ENCODE data around the gene SLC7A7.

The SLC7A7 gene

GRCh38 chr14:22842211-22843122, 27.2 kb upstream of the SLC7A7 start:
- no peak for TF ChIP-seq CTCF (IDR thresholded peaks at IDR 0.05; ENCODE audit: low read depth, low read length, missing control alignments)
- no peak overlapping the region for H3K4me3 ChIP-seq (ENCODE audit: low read depth, low read length)
- DNase-seq (ENCODE audit: low read depth) = no peak

- no peak overlapping the region for H3K4me3 ChIP-seq (ENCODE audit: low read depth, low read length)
- no peak for TF ChIP-seq CTCF (IDR thresholded peaks at IDR 0.05; ENCODE audit: low read depth, low read length, missing control alignments)
- DNase-seq (ENCODE audit: low read depth) = no peak
Measured at GRCh38 chr14:22841769-22842168, 26.5 kb upstream of the SLC7A7 start.

GRCh38 chr14:22841311-22841710, 26.1 kb upstream of the SLC7A7 start:
- no peak for TF ChIP-seq CTCF (IDR thresholded peaks at IDR 0.05; ENCODE audit: low read depth, low read length, missing control alignments)
- no peak overlapping the region for H3K4me3 ChIP-seq (ENCODE audit: low read depth, low read length)
- no peak for DNase-seq (ENCODE audit: low read depth)

- no peak for TF ChIP-seq CTCF (IDR thresholded peaks at IDR 0.05; ENCODE audit: low read depth, low read length, missing control alignments)
- DNase-seq (ENCODE audit: low read depth) = no peak
- no peak overlapping the region for H3K4me3 ChIP-seq (ENCODE audit: low read depth, low read length)
Measured at GRCh38 chr14:22839159-22839779, 24.0 kb upstream of the SLC7A7 start.

- no peak for DNase-seq (ENCODE audit: low read depth)
- H3K4me3 ChIP-seq (ENCODE audit: low read depth, low read length) = no peak overlapping the region
Measured at GRCh38 chr14:22838631-22839041, 23.4 kb upstream of the SLC7A7 start.

GRCh38 chr14:22837750-22838538, 22.7 kb upstream of the SLC7A7 start:
- H3K4me3 ChIP-seq (ENCODE audit: low read depth, low read length) = no peak overlapping the region
- DNase-seq (ENCODE audit: low read depth) = no peak
- no peak for TF ChIP-seq CTCF (IDR thresholded peaks at IDR 0.05; ENCODE audit: low read depth, low read length, missing control alignments)

More at GRCh38 chr14:22838631-22839041, 23.4 kb upstream of the SLC7A7 start:
- no peak for TF ChIP-seq CTCF (IDR thresholded peaks at IDR 0.05; ENCODE audit: low read depth, low read length, missing control alignments)

Measured in GM12864 (cell line).